ENCODE data around the gene UBR2. TPM values are rescaled to one million over a fixed set of nuclear protein-coding genes. Genes with fewer than 3 reads are reported as not detected.

UBR2 gene
- total and polyA plus RNA-seq, 9 of the 15 experiments (the other 6 are each of a cell fraction or from before 2014, with no cell fraction given), result 9.1 to 38.9 (median 23.4) TPM

DNA sequence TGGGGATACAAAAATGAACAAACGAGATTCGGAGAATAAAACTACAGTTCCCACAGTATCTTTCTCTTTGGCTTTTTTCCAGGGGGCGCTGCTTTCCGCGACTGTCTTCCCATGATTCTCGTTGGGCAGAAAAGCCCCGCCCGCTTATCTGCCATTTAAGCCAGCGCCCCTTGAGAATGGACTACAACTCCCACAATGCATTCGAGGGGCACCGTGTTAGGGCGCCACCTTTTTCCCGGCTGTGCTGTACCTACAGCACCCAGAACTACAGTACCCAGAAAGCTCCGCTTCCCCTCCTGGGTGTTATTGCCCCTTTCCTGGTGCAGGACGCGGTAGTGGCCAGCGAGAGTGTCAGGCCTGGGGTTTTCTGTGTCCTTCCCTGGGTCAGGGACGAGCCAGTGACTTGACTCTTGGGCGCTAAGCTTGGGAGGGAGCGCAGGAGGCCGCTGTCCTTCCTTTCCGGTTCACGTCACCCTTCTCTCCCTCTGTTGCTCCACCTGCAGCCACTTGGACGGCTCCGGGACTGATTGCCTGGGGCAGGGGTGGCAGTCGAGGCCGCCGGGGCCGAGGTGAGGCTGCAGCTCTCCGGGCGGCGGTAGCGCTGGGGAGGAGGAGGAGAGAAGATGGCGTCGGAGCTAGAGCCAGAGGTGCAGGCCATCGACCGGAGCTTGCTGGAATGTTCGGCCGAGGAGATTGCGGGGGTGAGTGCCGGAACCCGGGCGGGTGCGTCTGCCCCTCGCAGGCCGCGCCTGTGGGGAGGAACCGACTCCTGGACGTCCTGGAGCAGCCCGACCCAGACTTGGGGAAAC, at the start of gene UBR2 (continued):
- TF ChIP-seq ZNF830 (CRISPR knock-in tag; IDR thresholded peaks at IDR 0.05), result no peak; the same call in 1 of the 2 replicates
- no peak for TF ChIP-seq ZNF354B (CRISPR knock-in tag; IDR thresholded peaks at IDR 0.05)
- TF ChIP-seq ELK3 (CRISPR knock-in tag; IDR thresholded peaks at IDR 0.05), result no peak
- TF ChIP-seq LCOR (CRISPR knock-in tag; IDR thresholded peaks at IDR 0.05), result peak; percentile 87; the same call in 1 of the 2 replicates
- no peak for TF ChIP-seq HNRNPH1 (optimal IDR thresholded peaks at IDR 0.05; ENCODE audit: low read depth, low read length)
- peak; percentile 98 for TF ChIP-seq RBFOX2 (IDR thresholded peaks at IDR 0.05; ENCODE audit: low read depth, low read length)
- no peak for TF ChIP-seq ZNF707 (CRISPR knock-in tag; conservative IDR thresholded peaks at IDR 0.05)
- no peak for TF ChIP-seq NFXL1 (CRISPR knock-in tag; IDR thresholded peaks at IDR 0.05)
- TF ChIP-seq, protein P1, sequence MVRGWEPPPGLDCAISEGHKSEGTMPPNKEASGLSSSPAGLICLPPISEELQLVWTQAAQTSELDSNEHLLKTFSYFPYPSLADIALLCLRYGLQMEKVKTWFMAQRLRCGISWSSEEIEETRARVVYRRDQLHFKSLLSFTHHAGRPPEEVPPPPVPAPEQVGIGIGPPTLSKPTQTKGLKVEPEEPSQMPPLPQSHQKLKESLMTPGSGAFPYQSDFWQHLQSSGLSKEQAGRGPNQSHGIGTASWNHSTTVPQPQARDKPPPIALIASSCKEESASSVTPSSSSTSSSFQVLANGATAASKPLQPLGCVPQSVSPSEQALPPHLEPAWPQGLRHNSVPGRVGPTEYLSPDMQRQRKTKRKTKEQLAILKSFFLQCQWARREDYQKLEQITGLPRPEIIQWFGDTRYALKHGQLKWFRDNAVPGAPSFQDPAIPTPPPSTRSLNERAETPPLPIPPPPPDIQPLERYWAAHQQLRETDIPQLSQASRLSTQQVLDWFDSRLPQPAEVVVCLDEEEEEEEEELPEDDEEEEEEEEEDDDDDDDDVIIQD (CRISPR knock-in tag; IDR thresholded peaks at IDR 0.05), result 0 out of 2 replicates have a peak, but pooled peaks have one; percentile 63
- TF ChIP-seq HBP1 (CRISPR knock-in tag; IDR thresholded peaks at IDR 0.05), result 0 out of 2 replicates have a peak, but pooled peaks have one; percentile 10
- no peak for TF ChIP-seq RERE (CRISPR knock-in tag; IDR thresholded peaks at IDR 0.05; ENCODE audit: borderline replicate concordance)
- TF ChIP-seq BCOR (IDR thresholded peaks at IDR 0.05), result peak; percentile 52
- TF ChIP-seq ATF2 (CRISPR knock-in tag; IDR thresholded peaks at IDR 0.05), result no peak
- TF ChIP-seq NRF1 (conservative IDR thresholded peaks at IDR 0.05 in 1 of 2, IDR thresholded peaks at IDR 0.05 in 1 of 2), result peak; percentile 68 to 73
- 0 out of 2 replicates have a peak, but pooled peaks have one; percentile 63 for TF ChIP-seq SMARCA5 (IDR thresholded peaks at IDR 0.05)
